Fibroblast of skin of right quadriceps (primary cell): ENCODE results near the gene RS1.
A peak's percentile ranks its signal among the peaks of the same experiment; 100 is the strongest.

Source experiments
- DNase-seq: peaks from one replicate; pipeline ENCODE4 v3.0.0-alpha.2; 2013

Gene RS1

DNA sequence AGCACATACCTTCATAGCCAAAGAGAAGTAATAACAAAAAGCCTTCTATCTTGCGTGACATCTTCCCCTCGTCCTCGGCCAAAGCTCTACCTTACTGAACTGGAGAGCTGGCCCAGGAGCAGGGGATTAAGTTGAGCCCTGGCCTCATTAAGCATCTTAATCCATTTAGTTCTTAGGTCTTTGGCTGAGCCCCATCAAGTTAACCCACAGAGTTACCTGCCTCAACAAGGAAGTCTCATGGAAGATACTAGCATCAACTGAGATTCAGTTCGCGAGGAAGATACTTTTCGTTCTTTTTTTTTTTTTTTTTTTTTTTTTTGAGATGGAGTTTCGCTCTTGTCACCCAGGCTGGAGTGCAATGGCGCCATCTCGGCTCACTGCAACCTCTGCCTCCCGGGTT is at the start of gene RS1:
Gene RS1 (minus strand): TSS at position 101 of the 400 bp plus-strand sequence. CDS start 40 bp downstream, at position 61.
- DNase-seq: no peak

DNA sequence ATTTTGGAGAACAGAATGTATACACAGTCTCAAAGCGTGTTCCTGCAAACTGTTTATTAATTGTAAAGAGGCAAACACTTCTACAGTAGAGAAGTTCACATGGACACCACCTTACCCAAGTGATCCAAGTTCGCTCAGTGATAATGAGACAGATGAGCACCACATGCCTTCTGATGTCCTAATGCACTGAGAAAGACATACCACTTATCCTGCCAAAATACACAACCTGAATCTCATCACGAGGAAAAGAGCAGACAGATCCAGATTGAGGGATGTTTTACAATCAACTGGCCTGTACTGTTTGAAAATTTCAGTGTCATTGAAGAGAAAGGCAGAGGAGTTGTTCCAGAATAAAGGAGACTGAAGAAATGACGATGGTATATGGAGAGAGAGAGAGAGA is 47.9 kb upstream of the RS1 start:
- DNase-seq: no peak

DNA sequence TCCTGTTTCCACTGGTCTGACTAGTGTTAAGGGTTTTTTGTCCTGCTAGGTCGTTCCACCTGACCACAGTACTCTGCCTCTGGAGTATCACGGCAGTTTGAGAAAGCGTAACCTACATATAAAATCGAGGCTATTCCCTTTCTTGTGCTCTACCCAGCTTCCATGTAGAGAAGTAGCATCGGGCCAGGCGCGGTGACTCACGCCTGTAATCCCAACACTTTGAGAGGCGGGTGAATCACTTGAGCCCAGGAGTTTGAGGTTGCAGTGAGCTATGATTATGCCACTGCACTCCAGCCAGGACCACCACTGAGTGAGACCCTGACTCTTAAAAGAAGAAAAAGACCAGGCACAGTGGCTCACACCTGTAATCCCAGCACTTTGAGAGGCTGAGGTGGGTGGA is 43.0 kb upstream of the RS1 start:
- DNase-seq: no peak

DNA sequence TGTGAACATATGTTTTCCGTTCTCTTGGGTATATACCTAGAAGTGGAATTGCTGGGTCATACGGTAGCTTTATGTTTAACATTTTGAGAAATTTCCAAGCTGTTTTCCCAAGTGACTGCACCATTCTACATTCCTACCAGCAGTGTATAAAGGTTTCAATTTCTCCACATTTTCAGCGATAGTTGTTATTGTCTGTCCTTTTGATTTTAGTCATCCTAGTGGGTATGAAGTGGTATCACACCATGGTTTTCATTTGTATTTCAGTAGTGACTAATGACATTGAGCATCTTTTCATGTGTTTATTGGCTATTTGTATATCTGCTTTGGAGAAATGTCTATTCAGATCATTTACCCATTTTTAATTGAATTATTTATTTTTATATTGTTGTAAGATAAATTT is 37.9 kb upstream of the RS1 start:
- DNase-seq: no peak

DNA sequence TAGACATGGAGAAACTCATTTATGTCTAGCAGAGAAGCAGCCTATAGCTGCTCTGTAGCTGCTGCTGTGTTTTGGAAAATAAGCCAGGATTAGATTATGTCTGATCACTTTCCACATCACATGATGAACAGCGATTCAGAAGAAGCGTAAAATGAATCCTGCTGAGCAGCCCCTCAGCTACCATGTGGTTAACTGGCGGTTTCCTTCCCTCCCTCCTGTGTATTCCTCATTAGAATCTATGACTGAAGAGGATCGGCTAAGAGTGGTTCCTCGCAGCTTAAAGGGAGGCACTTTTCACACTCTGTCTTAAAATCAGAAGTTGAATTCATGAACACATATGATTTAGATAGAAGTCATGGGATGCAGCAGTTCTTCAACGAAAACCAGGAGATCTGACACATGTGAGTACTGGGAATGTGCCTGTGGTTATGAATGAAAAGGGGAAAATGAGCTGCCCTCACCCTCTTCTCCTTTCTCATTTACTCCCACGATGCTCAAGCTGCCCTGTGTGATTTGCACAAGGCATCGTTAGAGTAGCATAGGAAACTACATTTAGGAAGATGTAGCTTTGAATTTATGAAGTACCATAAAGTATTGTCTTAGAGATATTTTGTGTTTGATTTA is 35.6 kb upstream of the RS1 start, which contains the start of gene PPEF1:
Gene PPEF1 (plus strand): TSS at position 220 of the 624 bp plus-strand sequence. CDS start 136 bp downstream, at position 356.
- DNase-seq: no peak

DNA sequence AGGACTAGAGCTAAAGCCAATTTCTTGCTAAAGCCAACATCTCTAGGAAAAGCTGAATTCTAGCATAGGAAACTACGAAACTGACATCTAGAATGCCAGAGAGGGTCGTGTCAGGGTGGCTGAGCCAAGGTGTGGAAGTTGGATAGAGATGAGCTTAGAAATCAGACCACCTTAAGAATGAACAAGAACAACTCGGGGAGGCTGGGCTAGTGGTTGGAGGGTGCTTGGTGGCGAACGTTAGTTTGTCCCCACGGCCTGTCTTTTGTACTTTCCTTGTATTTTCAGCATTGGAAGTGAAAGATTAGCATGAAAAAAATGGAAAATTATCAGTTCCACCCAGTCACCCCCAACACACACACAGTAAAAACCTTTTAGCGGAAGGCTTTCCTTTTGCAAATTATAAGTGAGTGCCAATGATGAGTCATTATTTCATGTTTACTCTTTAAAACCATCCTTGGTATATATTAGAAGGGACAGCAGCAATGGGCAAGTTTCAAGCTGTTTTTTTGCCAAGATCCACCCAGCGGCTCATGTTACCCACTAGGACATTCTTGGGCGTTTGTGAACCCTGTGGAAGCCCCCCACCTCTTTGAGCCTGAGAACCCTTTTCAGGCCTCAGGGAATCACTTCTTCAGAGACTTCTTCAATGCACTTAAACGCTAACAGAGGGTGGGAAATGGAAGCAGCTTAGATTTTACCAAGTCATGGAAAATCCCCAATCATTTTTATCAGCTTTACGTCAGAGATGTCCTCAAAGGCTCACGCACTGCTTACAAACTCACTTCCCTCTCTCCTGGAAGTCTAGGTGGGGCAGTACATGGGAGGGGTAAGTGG is 30.7 kb upstream of the RS1 start:
- DNase-seq: peak; percentile 4

DNA sequence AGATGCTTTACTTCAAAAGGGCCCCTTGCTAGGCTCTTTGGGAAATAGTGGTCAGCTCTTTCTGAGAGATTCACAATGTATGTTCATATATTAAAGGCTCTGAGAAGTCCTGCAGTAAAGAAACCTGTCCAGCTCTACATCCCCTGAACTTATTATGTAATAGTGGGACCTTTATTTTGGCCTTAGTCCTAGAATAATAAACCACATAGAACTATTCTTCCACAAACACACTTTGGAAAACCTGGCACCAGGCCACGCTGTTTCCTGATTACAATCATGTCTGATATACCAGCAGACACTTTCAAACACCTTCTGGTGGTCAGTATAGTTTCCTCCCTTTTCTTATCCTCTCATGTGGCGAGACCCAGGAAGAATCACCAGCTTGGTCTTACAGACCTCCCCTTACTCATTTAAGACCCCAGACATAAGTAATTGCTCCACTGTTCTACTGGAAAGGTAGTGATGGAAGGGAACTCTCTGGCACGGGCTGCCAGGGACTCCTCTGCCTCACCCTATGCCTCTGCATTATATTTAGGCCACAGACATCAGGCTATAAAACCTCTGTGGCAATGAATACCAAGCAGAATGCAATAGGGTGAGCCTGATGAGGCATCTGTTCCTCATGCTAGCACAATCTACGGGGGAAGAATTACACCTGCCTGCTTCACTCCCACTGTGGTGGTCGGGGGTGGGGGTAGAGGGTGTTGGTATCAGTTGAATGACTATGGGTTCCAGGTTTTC is 29.9 kb upstream of the RS1 start:
- peak; percentile 2 for DNase-seq

DNA sequence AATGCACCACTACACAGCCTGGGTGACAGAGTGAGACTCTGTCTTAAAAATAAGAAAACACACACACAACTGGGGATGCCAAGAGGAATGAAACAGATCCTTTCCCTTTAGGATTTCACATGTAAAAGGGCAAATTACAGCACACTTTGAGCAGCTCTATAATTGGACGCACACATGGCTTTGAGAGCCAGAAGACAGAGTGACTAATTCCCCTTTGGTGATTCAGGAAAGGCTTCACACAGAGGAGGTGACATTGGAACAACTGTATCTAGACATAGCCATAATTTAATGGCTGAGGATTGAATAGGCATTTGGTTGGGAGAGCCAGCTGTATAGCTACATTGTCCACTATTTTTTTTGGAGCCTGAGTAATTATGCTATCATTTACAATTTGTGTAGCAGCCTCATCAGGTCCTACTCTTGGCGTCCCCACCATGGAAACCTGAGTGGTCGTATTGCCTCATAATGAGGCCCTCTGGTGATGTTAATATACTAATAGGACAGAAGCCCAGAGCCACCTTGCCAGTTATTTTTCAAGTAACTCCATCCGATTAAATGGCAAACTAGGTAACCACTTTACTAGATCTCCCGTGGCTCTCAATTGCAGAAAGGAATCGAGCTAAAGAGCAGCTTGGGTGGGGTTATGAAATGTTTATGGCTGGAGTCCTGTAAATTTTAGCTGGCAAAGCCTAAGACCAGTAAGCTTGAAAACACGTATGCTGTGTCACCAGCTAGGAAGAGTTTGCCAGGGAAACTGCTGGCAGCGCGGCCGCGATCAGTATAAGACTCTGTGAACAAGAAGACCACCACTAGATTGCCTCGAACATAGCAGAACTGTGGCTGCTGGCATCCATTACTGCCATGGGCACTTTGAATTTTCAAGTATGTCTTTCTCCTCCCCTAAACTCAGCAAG is 27.1 kb upstream of the RS1 start:
- DNase-seq: no peak

DNA sequence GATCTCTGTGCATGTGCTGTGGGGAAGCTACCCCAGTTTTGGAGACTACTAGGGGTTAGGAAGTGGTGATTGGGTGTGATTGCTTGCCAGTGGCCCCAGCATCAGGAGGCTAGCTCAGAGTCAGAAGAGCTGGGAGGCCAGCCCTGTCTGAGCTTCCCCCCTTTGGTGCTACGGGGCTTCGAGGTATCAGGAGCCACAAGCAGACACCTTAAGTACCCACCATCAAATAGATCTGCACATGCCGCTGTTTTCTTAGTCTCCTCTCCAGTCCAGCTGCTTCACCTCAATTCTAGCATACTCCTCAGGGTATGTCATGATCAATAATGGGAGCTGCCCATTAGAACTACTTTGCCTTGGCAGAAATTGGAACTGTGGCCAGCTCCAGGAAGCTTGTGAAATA is 24.7 kb upstream of the RS1 start:
- no peak for DNase-seq

DNA sequence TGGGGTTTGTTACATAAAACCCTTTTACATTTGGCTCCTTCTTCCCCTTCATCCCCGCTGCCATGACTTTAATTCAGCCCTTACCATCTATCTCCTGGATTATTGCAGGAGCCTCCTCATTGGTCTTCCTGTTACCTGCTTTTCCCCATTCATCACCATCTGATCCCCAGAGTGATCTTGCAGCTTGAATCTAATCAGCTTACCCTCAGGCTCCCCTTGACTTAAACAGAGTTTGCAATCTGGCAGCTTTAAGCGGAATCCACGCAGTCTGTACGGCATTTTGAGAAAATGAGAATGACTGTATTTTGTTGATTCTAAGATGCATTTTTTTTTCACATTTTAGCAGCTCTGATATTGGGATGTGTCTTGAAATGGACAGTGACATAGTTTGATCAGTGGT is 20.6 kb upstream of the RS1 start:
- no peak for DNase-seq

DNA sequence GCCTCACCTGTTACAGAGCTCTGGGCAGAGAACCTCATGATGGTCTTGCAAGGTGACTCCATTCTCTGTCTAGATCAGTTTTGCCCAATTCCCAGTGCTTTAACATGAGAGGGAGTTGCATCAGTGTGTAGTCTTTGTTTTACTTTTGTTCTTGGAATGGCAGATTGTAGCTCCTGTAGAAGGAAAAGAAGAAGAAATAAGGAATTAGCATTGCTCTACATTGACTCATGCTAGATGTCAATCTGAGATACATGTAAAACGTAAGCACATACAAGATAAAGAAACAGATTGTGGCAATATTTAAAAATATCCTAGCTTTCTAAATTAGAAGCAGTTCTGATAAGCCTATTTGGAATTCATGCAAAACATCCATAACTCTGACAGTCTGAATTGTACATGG is 19.5 kb upstream of the RS1 start:
- no peak for DNase-seq

DNA sequence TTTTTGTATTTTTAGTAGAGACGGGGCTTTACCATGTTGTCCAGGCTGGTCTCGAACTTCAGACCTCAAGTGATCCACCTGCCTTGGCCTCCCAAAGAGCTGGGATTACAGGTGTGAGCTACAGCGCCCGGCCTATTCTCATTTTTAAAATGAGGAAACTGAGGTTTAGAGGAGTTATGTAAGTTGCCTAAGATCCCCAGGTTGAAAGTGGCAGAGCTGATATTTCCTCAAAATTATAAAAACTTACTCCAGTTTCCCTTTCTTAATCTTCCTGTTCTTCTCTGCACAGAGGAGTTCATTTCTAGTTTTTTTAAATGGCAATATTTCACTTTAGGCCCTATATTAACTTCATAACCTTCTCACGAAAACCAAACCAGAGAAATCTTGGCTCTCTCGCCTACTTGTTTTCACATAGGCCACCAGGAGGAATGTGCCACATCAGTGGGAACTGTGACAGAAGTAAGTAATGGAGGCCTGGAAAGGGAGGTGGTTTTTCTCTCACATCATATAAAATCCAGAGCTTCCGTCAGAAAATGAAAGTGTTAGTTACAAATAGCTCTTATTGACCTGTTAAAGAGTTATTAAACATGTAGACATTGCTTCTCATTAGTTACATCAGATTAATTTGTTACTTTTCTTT is 16.1 kb upstream of the RS1 start:
- DNase-seq: no peak

DNA sequence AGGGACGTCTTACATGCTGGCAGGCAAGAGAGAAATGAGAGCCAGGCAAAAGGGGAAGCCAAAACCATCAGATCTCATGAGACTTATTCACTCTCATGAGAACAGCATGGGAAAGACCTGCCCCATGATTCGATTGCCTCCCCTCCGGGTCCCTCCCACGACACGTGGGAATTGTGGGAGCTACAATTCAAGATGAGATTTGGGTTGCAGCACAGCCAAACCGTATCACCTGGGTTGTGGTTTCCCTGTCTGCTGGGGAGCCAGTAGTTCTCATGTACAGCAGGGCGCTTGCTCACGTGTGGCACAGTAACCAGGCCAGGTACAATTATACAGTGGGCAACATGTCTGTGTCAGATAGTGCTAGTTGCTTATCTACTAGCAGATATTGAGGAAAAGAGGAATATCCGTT is 11.1 kb upstream of the RS1 start:
- DNase-seq: no peak

DNA sequence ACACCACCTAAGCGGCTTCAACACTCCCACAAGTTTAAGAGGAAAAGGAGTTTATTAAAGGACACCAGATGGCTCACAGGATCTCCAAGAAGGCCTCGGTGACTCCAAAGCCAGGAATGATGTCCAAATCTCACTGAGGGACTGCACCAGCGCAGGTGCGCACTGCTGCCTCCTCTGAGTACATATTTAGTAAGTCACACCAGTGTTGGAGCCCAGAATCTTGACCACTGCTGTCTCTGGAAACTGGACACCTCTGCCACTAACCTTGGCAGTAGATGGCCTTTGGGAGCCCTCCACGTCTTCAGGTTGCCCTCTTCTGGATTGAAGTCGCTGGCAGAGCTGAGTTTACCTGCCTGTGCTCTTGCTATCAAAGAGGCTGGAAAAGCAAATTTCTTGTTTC is 10.1 kb upstream of the RS1 start:
- DNase-seq: no peak

DNA sequence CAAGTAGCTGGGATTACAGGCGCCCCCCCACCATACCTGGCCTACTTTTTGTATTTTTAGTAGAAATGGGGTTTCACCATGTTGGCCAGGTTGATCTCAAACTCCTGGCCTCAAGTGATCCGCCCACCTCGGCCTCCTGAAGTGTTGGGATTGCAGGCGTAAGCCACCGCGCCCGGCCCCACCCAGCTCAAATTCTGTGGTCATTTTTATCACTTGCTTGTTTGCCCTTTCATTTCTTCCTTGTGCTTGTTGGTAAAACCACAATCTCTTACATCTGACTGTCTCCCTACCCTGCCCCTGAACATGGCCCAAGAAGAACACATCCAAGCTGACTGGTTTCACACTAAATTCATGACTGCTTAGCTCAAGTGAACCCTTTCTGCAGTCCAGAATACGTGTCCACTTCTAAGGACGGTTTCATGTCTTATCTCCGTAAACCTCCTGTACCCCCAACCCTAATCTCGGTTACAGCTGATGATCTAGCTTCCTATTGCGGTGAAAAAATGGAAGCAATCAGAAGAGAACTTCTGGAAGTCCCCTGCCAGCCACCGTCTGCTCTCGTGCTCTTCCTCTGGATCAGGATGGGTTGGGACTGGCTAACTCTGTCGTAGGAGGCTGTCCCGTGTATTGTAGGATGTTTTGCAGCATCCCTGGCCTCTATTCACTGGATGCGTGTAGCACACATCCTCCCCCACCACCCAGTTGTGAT is 5.4 kb upstream of the RS1 start:
- DNase-seq: no peak

DNA sequence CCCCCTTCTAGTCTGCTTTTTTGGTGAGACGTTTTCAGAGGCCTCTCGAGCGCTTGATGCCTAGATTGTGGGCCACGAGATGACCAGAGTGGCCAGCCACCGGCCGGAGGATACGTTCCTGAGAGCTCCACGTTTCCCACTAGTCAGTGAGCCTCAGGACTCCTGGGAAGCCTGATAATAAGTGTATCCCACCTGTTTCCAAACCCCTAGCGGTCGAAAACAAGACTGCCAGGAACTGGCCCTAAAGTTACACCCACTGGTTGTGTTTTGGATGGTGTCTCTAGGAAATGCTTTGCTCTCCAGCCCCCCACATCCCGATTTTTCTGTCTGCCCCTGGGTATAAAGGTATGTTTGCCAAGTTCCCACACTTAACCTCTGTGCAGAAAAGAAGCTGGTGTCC is 4.6 kb upstream of the RS1 start:
- DNase-seq: no peak

DNA sequence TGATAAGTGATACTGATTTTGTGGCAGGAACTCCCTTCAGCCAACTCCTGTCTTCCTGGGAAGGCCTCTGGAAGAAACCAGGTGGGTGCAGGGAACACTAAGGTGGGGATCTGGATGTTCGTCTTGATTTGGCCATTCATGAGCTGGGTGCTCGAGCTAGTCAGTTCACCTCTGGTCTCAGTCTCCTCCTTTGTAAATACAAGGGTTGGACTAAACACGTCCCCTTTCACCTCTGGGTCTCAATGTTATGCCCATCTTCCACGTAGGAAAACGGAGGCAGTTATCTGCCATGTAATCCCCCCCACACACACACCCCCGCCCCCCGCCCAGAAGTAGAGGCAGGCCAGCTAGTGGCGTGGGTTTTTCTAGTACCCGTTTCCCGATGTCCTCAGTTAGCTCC is 4.1 kb upstream of the RS1 start:
- no peak for DNase-seq

DNA sequence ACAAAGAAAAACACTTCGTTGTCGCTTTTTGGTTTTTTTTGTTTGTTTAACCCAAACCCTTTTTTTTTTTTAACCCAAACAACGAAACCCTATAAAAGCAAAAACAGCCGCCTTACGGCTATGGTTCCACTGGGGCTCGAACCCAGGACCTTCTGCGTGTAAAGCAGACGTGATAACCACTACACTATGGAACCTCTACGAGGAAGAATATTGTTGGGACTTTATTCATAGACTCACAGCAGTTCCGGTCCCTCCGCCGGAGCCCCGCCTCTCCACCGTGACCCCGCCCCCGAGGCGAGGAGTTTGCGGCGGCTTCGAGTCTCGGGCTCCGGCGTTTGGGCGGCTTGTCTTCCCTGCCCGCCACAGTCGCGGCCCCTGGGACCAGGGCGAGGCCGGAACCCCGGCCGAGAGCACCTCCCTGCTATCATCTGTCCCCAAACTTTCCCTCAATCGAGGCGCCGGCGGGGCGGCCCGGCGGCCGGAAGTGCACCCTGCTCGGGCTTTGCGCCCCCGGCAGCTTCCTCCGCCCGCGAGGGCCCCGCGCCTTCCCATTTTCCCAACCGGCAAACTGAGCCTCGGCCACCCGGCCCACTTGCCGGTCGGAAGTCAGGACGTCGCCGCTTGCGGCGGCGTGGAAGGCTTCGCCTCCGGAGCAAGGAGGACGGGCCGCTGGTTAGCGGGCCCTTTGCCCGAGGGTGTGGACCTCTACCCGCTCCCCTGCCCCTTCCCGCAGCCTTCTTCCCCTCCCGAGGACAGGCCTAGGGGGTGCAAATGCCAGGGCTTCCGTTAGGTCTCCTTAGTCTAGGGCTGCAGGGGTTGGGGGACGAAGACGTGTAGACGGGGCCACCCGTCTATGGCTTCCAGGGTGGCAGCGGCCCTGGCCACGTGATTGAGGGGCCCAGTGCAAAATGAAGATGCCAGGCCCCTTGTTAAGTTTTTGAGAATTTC is 3.2 kb upstream of the RS1 start:
- DNase-seq: peak; percentile 69

DNA sequence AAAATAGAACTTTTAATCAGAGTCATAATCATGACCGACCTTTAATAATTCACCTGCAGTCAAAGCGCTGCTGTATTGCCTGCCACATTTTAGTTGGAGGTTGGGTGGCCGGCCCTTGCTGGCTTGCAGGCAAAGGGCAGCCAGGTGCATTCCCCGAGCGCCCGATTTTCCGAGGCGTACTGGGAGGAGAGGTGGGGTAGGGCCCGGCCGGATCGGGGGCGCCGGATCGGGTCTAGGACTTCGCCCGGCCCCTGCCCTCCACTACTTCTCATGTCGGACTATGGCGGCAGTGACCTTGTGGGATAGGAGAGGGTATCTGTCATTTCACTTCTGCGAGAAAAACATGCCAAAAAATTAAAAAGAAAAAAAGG is 2.5 kb upstream of the RS1 start:
- no peak for DNase-seq

DNA sequence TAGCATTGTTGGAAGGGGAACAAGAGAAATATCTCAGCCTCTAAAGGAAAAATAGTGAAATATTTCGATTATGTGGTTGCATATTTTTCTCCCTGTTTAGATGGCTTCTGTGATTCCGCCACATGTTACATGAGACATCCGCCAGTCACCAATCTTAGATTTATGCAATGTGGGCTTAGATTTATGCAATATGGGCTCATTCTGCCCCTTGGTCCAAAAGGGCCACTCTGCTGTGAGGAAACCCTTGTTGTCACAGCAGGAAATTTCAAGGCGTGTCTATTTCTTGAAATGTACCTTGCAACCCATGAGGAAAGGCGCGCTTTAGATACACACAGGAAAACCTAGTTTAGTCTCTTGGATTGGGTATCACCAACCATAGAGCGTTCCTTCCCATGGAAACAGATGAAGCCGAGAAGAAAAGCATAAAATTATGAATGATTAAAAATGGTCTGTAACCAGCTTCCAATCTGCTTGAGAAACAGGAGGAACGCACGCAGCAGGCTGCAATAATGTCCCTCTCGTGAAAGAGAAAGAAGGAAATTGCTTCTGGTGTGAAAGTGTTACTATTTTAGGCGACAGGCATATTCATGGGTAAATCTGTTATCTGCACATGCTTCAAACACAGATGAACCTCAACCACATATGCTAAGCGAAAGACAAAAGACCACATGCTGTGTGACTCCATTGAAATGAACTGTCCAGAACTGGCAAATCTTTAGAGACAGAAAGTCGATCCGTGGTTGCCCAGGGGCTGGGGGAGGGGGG is 3.7 kb downstream of the RS1 start:
- DNase-seq: no peak
